Caco-2 (cell line): ENCODE measurements around the gene RPL22. TPM values are rescaled to one million over a fixed set of nuclear protein-coding genes. Genes with fewer than 3 reads are reported as not detected.

Source experiments
- BruUV-seq: library from RNA; stranded (reverse); fragments of 400-500 nt; replicated peaks from 2 replicates; lab custom pipeline; 2021; lab: Mats Ljungman, UMichigan
- CTCF ChIA-PET: fragments of 300-600 bp; sonication (Branson Sonifier 250); formaldehyde crosslinking; loops from one replicate; lab custom pipeline; 2022; ENCODE audit warnings: antibody characterized with exemption; lab: Charles Lee
- POLR2A ChIA-PET: fragments of 300-600 bp; sonication (Branson Sonifier 250); formaldehyde crosslinking; loops from one replicate; lab custom pipeline; 2022; ENCODE audit warnings: antibody characterized with exemption; lab: Charles Lee
- DNase-seq, 2 experiments: peaks; one replicate each; pipeline versions ENCODE4 v3.0.0 to v3.0.0-alpha.2; 2020 to 2022
- H3K27me3 ChIP-seq: replicated peaks from 2 replicates; pipeline ENCODE4 v1.6.0; 2011; ENCODE audit warnings: low read length; ENCODE audit not compliant: control insufficient read depth, insufficient read depth
- H3K36me3 ChIP-seq: 2 replicates; pipeline ENCODE4 v1.5.1; 2011; ENCODE audit warnings: low read length; ENCODE audit not compliant: control insufficient read depth, insufficient read depth
- H3K4me1 ChIP-seq: fragments of 250-450 bp; sonication (Bioruptor Pico); 2 replicates; pipeline ENCODE4 v1.5.1; 2020; ENCODE audit warnings: mild to moderate bottlenecking
- H3K4me3 ChIP-seq: 2 replicates; pipeline ENCODE4 v1.5.1; 2011; ENCODE audit warnings: low read depth, mild to moderate bottlenecking, control low read depth, low read length
- H3K9me3 ChIP-seq: fragments of 250-450 bp; sonication (Bioruptor Pico); 2 replicates; pipeline ENCODE4 v1.5.1; 2020; ENCODE audit warnings: mild to moderate bottlenecking, moderate library complexity
- H3K27ac Mint-ChIP-seq: one replicate; pipeline ENCODE4 v1.8.0; 2022; ENCODE audit warnings: mixed read lengths; ENCODE audit not compliant: unreplicated experiment
- H3K27me3 Mint-ChIP-seq: one replicate; pipeline ENCODE4 v1.8.0; 2022; ENCODE audit warnings: mixed read lengths; ENCODE audit not compliant: insufficient read depth, unreplicated experiment
- H3K36me3 Mint-ChIP-seq: one replicate; pipeline ENCODE4 v1.8.0; 2022; ENCODE audit warnings: mild to moderate bottlenecking, mixed read lengths; ENCODE audit not compliant: insufficient read depth, unreplicated experiment
- H3K4me1 Mint-ChIP-seq: one replicate; pipeline ENCODE4 v1.8.0; 2022; ENCODE audit warnings: low read depth, mixed read lengths; ENCODE audit not compliant: unreplicated experiment
- H3K4me3 Mint-ChIP-seq: one replicate; pipeline ENCODE4 v1.8.0; 2022; ENCODE audit warnings: mild to moderate bottlenecking, moderate library complexity, mixed read lengths; ENCODE audit not compliant: unreplicated experiment
- H3K9me3 Mint-ChIP-seq: one replicate; pipeline ENCODE4 v1.8.0; 2022; ENCODE audit warnings: mixed read lengths; ENCODE audit not compliant: unreplicated experiment
- CTCF ChIP-seq, 2 experiments: fragments of 200-600 bp in 1 of 2; IDR thresholded peaks; 1 replicate in 1 of 2; 2 replicates in 1 of 2; pipeline versions ENCODE4 v1.5.1 to v1.8.0; 2011 to 2022; ENCODE audit warnings: antibody characterized with exemption in 1 of 2, control low read depth in 1 of 2, inconsistent platforms in 1 of 2, low read depth in 1 of 2, low read length in 1 of 2, mild to moderate bottlenecking in 1 of 2, moderate library complexity in 1 of 2; ENCODE audit not compliant: insufficient read depth in 1 of 2, severe bottlenecking in 1 of 2, unreplicated experiment in 1 of 2
- intact Hi-C: fragments of 100-400 bp; cut with micrococcal nuclease; formaldehyde crosslinking; loops from one replicate; pipeline ENCODE4 v1.10.0; 2022; ENCODE audit not compliant: unreplicated experiment
- total RNA-seq: library from RNA; stranded (reverse); gene quantifications from 2 replicates; pipeline ENCODE4 v1.2.3, GENCODE V29; 2022

RPL22 gene
- total RNA-seq, 1 experiment from 2014 or later: 406 TPM

- H3K4me3 Mint-ChIP-seq: no peak overlapping the region
- CTCF ChIA-PET: no interaction called here
- H3K4me3 ChIP-seq: peak overlapping the region; percentile 28
- no peaks in the 10 kb centered on the region for H3K4me1 Mint-ChIP-seq
- H3K27me3 ChIP-seq: no peaks in the 10 kb centered on the region
- no peaks in the 10 kb centered on the region for H3K9me3 ChIP-seq
- H3K9me3 Mint-ChIP-seq: no peaks in the 10 kb centered on the region
- intact Hi-C loops: no loop called here
- H3K27me3 Mint-ChIP-seq: peaks cover 5% of the 10 kb centered on the region
- POLR2A ChIA-PET: no interaction called here
- H3K36me3 Mint-ChIP-seq: peaks cover 35% of the 10 kb centered on the region
- H3K36me3 ChIP-seq: no peaks in the 10 kb centered on the region
- H3K4me1 ChIP-seq: 0 out of 2 replicates have a peak, but pooled peaks cover 4% of the 10 kb centered on the region
- no TSS peak for BruUV-seq
- DNase-seq: no peak
- H3K27ac Mint-ChIP-seq: no peak overlapping the region
- no peak for TF ChIP-seq CTCF (IDR thresholded peaks at IDR 0.05; ENCODE audit: insufficient read depth in 1 of 2, low read depth in 1 of 2, low read length in 1 of 2, severe bottlenecking in 1 of 2, unreplicated experiment in 1 of 2)
These were observed 19.7 kb downstream of the RPL22 start for GRCh38 chr1:6179564-6180175.

GRCh38 chr1:6178751-6179563, 20.4 kb downstream of the RPL22 start:
- intact Hi-C loops: no loop called here
- H3K36me3 Mint-ChIP-seq: peaks cover 28% of the 10 kb centered on the region
- peak in 1 of 2 experiments; percentile 27 for DNase-seq
- H3K27me3 Mint-ChIP-seq: peaks cover 5% of the 10 kb centered on the region
- Histone ChIP-seq H3K4me3 (peak overlapping the region; percentile 20), H3K9me3 (no peaks in the 10 kb centered on the region), H3K27me3 (no peaks in the 10 kb centered on the region), H3K36me3 (no peaks in the 10 kb centered on the region), H3K4me1 (0 out of 2 replicates have a peak, but pooled peaks cover 4% of the 10 kb centered on the region)
- CTCF ChIA-PET: no interaction called here
- no peaks in the 10 kb centered on the region for H3K4me1 Mint-ChIP-seq
- peak overlapping the region; percentile 52 for H3K4me3 Mint-ChIP-seq
- H3K9me3 Mint-ChIP-seq: no peaks in the 10 kb centered on the region
- TF ChIP-seq CTCF (IDR thresholded peaks at IDR 0.05; ENCODE audit: insufficient read depth in 1 of 2, low read depth in 1 of 2, low read length in 1 of 2, severe bottlenecking in 1 of 2, unreplicated experiment in 1 of 2): no peak
- POLR2A ChIA-PET: no interaction called here
- no TSS peak for BruUV-seq
- no peak overlapping the region for H3K27ac Mint-ChIP-seq

GRCh38 chr1:6177681-6178380, 21.6 kb downstream of the RPL22 start:
- Mint-ChIP-seq H3K9me3 (no peaks in the 10 kb centered on the region), H3K27me3 (peaks cover 5% of the 10 kb centered on the region), H3K36me3 (peaks cover 17% of the 10 kb centered on the region), H3K4me3 (no peak overlapping the region), H3K4me1 (no peaks in the 10 kb centered on the region), H3K27ac (no peak overlapping the region)
- DNase-seq: no peak
- Histone ChIP-seq H3K9me3 (no peaks in the 10 kb centered on the region), H3K4me3 (no peak overlapping the region), H3K27me3 (no peaks in the 10 kb centered on the region), H3K4me1 (0 out of 2 replicates have a peak, but pooled peaks cover 4% of the 10 kb centered on the region), H3K36me3 (no peaks in the 10 kb centered on the region)
- TF ChIP-seq CTCF (IDR thresholded peaks at IDR 0.05; ENCODE audit: insufficient read depth in 1 of 2, low read depth in 1 of 2, low read length in 1 of 2, severe bottlenecking in 1 of 2, unreplicated experiment in 1 of 2): no peak
- POLR2A ChIA-PET: no interaction called here
- intact Hi-C loops: no loop called here
- CTCF ChIA-PET: no interaction called here
- no TSS peak for BruUV-seq
